OCI-M1 (cell line): Measurements from ENCODE around the gene ARHGEF17.

Source experiments
- DNase-seq: peaks from one replicate; lab custom pipeline; 2025; lab: John Stamatoyannopoulos, UW

Gene ARHGEF17

DNA sequence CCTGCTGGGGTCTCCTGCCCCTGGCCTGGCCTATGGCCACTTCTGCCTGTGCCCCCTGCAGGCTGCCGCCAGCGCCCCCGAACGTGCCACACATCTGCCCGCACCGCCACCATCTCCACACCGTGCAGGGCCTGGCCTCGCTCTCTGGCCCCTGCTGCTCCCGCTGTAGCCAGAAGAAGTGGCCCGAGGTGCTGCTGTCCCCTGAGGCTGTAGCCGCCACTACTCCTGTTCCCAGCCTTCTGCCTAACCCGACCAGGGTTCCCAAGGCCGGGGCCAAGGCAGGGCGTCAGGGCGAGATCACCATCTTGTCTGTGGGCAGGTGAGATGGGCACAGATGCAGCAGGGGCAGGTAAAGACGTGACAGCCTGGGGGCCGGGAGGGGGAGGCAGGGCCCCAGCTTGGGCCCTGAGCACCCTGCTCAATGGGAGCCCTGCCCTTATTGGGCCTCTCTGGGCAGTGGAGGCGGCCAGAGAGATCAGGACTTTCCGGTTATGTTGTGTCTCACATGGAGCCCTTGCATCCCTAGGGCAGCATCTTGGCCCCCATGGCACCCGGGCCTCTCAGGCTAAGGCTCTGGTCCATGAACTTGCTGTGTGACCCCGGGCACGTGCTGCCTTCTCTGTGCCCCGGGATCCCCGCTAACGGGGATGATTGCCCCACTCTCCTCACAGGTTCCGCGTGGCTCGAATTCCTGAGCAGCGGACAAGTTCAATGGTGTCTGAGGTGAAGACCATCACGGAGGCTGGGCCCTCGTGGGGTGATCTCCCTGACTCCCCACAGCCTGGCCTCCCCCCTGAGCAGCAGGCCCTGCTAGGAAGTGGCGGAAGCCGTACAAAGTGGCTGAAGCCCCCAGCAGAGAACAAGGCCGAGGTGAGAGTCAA, 86.6 kb downstream of the ARHGEF17 start:
- no peak for DNase-seq

DNA sequence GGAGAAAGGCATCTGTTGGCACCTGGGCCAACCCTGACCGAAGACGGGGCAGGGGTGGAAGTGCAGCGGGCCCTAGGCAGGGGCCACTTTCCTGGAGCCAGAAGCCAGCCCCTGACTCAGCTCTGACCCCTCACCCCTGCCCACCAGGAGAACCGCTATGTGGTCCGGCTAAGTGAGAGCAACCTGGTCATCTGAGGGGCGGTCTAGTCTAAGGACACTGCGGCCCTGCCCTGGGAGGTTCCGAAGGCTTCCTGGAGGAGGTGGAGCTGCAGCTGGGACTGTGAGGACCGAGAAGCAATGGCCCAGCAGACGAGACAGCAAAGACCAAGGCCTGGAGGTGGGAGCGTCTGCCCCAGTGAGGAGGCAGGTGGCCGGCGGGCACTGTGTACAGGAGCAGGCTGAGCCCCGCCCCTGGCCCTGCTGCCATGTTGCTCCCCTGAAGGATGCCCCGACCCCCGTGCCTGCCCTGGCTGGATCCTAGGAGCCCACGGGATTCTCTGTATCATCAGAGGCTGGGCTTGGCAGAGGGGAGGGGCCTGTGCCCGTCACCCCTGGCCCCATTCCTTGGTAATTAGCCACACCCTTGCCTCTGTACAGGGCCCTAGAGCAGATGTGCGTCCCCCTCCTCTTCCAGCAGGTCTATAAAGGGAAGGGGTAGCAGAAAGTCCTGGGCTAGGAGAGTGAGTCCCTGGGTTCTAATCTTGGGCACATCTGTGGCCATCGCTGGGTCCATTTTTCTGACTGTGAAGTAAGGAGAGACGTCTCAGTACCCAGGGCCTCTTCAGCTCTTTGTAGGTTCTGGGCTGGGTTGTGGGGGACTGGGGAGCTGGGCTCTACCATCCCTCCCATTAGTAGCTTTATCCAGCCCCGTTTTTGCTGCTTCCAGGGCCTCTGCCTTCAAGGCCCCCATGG, 87.5 kb downstream of the ARHGEF17 start:
- no peak for DNase-seq

DNA sequence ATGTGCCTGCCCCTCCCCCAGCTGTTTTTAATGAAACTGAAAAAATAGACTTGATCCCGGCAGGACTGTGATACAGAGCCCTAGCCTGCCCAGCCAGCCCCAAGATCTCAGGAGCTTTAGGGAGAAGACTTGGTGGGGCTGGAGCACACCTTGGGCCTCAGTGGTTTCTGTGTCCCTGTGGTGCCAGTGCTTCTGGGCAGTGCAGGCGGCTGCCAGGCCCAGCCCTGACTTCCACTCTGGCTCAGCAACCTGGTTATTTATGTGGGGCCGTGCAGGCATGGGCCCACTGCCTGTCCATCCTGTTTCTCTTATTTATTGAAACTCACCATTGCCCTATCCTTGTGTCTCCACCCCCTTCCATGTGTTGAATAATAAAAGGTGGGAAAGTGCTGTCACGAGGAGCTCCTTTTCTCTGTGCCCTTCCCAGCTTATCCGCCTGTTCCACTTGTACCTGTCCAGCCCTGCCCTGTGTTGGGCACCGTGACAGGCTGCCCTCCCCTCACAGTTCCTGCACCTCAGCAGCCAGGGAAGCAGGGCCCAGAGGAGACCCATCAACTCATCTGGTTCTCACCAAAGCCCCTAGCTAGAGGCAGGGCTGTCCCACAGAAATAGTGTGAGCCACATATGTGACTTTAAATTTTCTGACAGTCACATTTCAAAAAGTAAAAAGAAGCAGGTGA, 88.3 kb downstream of the ARHGEF17 start:
- no peak for DNase-seq

DNA sequence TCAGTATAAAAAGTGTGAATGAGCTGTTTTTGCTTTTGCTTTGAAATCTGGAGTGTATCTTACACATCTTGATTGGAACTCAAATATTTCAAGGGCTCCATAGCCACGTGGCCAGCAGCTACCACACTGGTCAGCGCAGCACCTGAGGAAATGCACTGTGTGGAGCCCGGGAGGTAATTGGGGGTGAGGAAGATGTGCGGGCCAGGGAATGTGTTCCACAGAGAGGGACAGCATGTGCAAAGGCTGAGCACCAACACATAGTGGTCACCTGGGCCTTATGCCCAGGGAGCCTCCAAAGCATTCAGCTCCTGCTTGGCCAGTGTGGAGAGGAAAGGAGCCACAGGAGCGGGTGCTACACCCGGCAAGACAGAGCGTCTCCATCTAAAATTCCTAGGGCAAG, 88.9 kb downstream of the ARHGEF17 start:
- DNase-seq = no peak

DNA sequence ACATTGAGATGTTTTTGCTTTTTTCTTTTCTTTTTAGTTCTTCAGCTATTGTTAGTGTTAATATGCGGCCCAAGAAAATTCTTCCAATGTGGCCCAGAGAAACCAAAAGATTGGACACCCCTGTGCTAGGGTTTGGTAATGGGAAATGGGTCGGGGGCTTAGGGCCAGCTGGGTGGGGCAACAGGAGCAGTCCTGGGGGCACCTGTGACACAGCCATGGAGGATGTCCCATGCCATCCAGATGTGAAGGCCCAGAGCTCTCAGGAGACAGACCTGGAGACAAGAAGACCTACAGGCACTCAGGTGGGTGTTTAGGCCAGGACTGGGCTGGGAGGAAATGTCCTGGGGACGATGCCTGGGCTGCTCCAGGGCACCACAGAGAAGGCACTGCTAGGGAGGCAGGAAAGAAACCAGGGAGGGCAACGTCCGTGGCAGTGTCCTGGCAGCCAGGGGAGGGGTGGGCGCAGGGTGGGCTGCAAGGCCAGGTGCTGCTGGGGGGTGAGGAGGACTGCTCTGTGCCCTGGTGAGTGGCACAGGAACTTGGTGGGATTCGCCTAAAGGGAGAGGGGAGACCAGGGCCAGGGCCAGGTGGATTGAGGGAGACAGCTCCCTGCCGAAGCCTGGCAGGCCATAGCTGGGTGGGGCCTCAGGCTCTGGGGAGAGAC, 89.5 kb downstream of the ARHGEF17 start:
- DNase-seq = no peak

DNA sequence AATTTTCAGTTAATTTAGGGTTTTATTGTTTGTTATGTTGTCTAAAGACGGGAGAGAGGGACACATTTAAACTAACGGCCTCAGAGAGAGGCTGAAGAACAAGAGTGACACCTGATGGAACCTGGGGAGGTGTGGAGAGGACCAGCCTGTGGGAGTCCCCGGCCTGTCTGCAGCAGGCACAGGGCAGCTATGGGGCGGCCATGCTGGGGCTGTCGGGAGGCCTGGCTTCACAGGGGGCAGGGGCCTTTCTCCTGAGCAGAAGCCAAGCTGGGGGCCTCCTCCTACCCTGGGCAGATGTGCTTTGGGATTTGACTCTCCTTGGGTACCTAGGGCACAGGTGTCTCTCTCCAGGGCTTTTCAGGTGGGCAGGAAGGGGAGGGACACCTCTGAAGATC, 90.1 kb downstream of the ARHGEF17 start:
- no peak for DNase-seq

DNA sequence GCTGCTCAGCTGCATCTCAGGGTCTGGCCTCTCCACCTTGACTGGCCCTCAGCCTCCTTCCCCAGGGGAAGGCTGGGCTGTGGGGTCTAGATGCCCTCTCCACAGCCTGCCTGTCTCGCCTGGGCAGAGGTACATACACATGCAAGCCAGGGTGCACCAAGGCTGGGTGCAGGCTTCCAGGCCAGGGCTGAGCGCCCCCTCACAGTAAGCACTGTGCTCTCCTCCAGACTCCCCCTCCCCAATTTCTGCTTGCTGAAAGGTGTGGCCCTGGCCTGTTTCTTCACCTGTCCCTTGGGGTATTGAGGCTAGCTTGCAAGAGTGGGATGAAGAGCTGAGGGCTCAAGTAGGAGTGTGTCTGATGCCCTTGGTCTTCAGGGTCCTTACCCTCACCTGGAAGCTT, 90.6 kb downstream of the ARHGEF17 start:
- no peak for DNase-seq

DNA sequence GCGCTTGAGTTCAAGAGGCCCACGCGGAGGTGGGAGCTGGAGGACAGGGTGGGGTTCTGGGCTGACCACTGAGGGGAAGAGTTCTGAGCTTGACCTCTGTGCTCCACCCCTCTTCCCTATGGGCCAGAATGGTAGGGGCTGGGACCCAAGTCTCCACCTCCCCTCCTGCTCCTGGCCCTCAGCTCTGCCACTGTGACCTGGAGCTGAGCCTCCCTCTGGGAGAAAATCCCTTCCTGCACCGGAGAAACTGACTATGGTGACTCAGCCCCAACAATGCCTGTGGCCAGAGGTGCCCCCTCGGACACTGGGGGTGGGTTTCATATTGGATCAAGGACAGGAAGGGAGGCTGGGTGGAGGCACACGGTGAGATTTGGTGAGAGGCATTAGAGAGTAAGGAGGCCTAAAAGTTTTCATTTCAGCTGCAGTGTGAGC, 91.1 kb downstream of the ARHGEF17 start:
- DNase-seq = no peak

DNA sequence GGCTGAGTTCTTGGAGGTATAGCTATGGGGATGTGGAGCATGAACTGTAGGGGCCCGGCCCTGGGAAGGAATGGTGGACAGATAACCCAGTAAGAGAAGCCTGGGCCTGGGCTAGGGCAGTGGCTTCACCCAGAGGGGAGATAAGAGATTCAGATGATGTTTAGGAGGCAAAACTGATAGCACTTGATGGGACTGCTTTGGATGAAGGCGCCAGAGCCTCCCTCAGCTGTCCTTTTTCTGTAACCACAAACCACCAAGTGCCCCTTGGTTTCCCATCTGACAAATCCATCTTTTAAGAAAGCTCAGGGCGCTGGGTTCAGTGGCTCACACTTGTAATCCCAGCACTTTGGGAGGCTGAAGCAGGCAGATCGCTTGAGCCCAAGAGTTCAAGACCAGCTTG, 91.6 kb downstream of the ARHGEF17 start:
- peak; percentile 92 for DNase-seq

DNA sequence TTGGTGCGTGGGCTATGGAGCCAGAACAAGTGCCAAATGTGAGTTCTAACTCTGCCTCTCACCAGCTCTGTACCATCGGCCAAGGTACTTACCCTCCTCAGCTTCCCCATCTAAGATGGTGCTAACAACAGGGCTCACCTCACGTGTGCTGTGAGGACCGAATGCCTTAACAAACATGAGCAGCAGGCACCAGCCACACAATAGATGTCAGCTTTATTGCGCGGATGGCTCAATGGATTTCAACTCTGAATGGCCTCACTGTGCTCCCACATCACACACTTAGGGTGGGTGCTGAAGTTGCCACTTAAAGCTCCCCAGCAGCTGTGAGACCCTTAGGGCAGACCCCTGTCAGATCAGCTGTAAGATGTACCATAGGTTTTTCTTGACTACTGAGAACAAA, 92.2 kb downstream of the ARHGEF17 start:
- DNase-seq = no peak

DNA sequence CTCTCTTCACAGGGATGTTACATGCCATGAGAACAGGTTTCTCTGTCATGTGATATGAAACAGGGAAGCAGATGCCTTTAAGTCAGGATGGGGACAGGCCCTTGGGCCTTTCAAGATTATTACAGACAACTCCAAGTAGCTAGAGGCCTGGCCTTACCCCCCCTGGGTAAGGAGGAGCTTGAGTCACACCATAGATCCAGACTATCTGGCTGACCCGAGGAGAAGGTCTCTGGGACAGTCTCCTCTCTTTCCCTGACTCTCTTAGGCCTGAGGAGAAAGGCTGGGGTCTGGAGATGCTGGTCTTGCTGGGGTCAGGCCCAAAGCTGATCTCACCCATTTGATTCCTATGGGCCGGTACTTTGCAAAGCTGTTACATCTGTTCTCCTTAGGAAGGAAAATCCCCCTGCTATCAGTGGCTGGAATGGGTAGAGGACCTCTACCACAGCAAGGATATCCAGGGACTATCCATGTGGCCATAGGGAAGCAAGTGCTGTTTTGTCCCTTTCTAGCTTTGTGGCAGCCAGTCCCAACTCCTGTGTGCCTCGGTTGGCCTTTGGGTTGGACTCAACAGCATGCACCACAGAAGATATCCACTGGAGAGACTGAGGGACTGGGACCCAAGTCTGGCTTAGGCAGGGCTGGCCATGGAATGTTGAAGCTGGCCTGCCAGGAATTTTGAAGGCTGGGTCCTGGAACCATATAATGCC, 93.3 kb downstream of the ARHGEF17 start:
- DNase-seq = no peak

DNA sequence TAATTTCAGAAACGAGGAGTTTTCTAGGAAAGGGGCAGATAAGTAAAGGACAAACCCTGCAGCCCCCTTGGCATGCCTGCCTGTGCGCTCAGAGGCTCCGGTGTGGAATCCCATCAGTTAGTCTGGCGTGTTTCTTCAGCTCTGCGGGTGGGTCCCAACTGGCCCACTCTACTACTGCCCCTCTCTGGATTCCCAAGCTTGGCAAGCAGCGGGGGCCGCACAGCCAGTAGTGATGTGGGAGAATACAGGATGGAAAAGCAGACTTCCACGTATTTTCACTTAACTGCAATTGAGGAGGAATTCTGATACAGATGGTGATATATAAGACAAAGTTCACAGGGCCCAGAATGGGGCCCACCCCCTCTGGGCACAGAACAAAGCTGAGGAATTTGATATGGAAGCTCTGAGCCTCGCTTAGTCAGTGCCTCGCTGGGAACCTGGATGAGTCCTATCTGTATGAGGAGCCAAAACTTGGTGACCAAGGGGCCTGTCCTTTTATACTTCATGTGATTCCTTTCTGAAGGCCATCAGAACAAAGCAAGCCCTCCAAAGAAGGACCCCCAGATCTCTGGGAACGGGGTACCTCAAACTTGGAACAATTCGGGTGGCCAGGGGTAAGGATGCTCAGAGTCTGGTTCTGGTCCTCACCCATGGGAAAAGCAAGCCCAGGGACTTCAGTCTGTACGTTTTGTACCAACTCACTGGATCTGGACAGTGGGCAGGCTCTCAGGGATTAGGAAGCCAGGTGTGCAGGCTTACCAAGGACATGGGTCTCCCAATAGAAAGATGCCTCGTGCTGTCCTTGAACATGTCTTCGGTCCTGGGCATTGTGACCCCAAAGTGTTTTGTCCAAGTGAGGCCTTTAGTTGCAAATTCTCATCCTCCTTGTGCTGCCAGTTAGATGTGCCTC, 94.1 kb downstream of the ARHGEF17 start:
- DNase-seq = no peak

DNA sequence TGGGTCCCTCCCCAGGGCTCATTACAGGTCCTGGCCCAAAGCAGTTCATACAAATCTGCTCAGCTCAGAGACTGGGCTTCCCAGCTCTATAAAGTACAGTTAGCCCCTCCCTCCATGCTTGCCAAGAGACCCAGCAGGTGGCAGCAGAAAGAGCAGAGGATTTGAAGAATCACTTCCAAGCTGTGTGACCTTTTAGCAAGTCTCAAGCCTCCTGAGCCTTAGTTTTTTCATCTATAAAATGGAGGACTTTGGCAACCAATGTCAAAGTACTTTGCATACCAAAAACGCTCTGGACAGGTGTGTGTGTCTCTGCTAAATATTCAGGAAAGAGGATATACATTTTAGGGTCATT, 94.7 kb downstream of the ARHGEF17 start:
- DNase-seq = peak; percentile 82

DNA sequence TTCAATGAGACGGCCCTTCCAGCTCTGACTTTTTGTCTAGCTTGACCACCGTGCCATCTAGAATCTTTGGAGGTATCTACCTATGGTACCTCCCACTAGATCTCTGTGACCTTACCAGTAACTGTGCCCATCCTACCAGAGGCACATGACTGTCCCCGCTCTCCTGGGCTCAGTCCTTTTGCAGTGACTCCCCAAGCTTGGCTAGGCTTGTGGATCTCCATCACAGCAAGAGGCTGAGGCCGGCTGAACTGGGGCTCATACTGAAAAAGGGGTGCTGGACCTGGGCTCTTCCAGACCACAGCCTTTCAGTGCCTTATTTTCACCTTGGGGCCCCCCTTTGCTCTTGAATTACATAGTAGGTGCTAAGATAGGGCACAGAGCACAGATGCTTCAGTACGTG, 95.5 kb downstream of the ARHGEF17 start:
- DNase-seq = no peak

DNA sequence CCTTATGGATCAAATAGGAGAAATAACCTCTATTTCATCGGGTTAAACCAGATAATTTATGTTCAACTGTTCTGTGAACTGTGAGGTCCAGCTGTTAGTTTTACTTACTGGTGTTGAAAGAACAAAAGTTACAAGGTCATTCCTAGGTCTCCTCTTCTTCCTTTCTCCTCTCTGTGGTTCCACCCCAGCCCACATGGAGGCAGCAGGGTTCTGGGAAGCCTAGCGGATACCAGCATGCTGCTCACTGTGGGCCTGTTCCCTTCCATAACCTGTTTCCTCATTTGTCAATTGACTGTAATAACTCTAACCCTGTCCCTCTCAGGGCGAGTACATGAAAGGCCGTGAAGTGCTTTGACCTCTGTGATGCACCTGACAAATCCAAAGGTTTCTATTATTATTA, 96.0 kb downstream of the ARHGEF17 start:
- peak; percentile 98 for DNase-seq

DNA sequence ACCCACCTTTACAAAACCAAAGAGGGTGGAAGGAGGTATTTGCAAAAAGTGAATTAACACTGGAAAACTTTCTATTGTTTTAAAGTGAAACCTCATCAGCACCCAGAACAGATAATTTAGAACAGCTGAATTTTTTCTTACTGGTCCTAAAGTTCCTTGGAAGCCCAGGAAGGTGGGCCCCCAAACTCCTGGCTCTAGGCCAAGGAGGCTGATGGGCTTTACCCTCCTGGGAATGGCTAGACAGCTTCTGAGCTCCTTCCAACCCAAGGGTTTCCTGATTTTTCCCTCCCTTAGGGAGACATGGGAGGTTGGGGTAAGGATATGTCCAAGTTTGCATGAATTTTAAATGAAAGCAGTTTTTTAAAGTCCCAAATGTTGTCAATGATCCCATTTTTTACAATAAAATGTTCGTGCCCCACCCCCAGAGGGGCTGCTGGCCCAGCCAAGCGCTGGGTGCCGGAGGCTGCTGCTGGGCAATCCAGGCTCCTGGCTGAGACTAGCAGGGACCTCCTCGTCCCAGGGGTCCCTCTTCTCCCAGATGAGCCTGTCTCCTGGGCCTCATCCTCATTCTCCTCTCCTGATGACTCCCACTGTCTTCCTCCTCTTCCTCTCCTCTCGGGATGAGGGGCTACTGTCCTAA, 96.5 kb downstream of the ARHGEF17 start:
- no peak for DNase-seq

DNA sequence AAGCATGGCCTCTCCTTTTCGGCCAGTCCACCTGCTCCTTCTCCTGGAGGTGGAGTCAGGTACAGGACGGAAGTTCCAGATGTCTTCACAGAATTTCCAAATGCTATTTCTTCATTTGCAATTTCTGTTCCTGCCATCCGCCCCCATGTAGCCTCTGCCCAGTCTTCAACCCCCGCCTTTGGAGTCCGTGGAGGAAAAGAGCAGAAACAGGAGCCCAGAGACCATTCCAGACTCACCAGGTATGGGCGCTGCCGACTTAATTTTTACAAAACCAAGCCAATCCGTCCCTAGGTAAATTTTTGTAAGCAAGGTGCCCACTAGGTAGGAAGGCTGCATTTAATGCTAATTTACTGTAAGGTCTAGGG, 97.1 kb downstream of the ARHGEF17 start:
- DNase-seq = no peak

DNA sequence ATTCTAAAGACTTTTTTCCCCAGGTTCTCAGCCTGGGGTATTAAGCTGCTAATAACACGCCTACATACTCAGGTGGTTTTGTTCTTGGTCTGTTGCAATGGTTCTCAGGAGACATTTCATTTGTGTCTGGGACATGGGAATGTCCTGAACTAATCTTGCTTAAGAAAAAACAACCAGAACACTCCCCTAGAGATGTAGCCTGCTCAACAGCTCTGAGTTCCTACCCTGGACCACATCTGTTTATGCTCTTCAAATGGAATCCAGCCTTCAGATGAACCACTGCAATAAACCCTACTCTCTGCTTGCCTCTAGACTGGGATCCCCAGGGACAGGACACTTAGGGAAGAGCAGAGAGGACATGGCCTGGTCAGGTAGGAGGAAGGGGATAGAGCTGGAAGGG, 98.1 kb downstream of the ARHGEF17 start:
- DNase-seq = no peak

DNA sequence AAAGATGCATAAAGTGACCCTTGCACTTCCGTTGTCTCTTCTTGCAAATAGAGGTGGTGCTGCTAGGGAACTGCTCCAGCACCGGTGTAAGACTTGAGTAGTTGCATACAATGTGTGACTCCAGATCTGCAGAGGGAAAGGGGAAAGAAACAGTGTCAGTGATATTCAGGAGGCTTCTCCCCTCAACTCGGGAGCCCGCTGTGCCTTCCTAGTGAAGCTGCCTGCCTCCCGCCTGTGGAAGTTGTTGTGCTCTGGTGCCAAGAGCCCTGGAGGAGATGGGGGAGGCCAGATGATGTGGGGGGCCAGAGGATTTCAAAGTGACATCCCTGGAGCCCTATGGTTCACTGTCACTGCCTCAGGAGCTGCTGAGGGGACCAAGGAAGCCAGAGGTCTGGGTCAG, 98.5 kb downstream of the ARHGEF17 start:
- no peak for DNase-seq

DNA sequence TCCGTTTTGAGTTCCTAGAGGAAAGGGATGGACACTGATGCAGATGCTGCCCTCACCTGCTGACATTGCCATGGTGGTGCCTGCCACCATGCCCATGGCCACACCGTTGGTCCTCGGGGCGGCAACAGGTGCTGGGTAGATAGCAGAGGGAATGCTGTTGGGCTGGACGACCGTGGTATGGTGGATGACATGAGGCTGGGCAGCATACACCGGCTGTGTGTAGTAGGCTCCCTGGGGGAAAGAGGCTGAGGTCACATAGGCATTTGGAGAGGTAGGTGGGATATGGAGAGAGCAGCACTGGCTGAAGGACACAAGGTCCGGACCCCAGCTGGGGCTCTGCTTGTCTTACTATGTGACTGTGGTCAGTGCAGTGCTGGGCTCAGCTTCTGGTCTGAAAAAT, 101.4 kb downstream of the ARHGEF17 start:
- DNase-seq = no peak
